Measurements from ENCODE around the gene CRYZ.

CRYZ gene

GRCh38 chr1:74732960-74733603 lies at the start of gene CRYZ, which contains the start of gene TYW3:
TSS of gene CRYZ (minus strand) at chr1:74733050. CDS start at chr1:74724821, 8,229 bp downstream.
TSS of gene TYW3 (plus strand) at chr1:74733152. CDS start at chr1:74733245, 93 bp downstream.
- TF ChIP-seq CTCF (IDR thresholded peaks at IDR 0.05; ENCODE audit: borderline replicate concordance, insufficient read depth, low read depth, low read length): 0 out of 2 replicates have a peak, but pooled peaks have one; percentile 3
- H3K4me3 ChIP-seq (ENCODE audit: low read depth, low read length): peak within 1 kb of the TSS; percentile 90

- TF ChIP-seq CTCF (IDR thresholded peaks at IDR 0.05; ENCODE audit: borderline replicate concordance, insufficient read depth, low read depth, low read length): no peak
Measured at GRCh38 chr1:74780594-74780993, 47.7 kb upstream of the CRYZ start.

GRCh38 chr1:74779750-74780149 lies 46.9 kb upstream of the CRYZ start:
- no peak for TF ChIP-seq CTCF (IDR thresholded peaks at IDR 0.05; ENCODE audit: borderline replicate concordance, insufficient read depth, low read depth, low read length)
- H3K4me3 ChIP-seq (ENCODE audit: low read depth, low read length): no peak overlapping the region

More at GRCh38 chr1:74780594-74780993, 47.7 kb upstream of the CRYZ start:
- H3K4me3 ChIP-seq (ENCODE audit: low read depth, low read length): no peak overlapping the region

- no peak for TF ChIP-seq CTCF (IDR thresholded peaks at IDR 0.05; ENCODE audit: borderline replicate concordance, insufficient read depth, low read depth, low read length)
- H3K4me3 ChIP-seq (ENCODE audit: low read depth, low read length): no peak overlapping the region
Measured at GRCh38 chr1:74777525-74777924, 44.7 kb upstream of the CRYZ start.

GRCh38 chr1:74775735-74776134 lies 42.9 kb upstream of the CRYZ start:
- no peak for TF ChIP-seq CTCF (IDR thresholded peaks at IDR 0.05; ENCODE audit: borderline replicate concordance, insufficient read depth, low read depth, low read length)

GRCh38 chr1:74773582-74773981 lies 40.7 kb upstream of the CRYZ start:
- TF ChIP-seq CTCF (IDR thresholded peaks at IDR 0.05; ENCODE audit: borderline replicate concordance, insufficient read depth, low read depth, low read length): no peak
- H3K4me3 ChIP-seq (ENCODE audit: low read depth, low read length): no peak overlapping the region

More at GRCh38 chr1:74775735-74776134, 42.9 kb upstream of the CRYZ start:
- H3K4me3 ChIP-seq (ENCODE audit: low read depth, low read length): no peak overlapping the region

- no peak for TF ChIP-seq CTCF (IDR thresholded peaks at IDR 0.05; ENCODE audit: borderline replicate concordance, insufficient read depth, low read depth, low read length)
- no peak overlapping the region for H3K4me3 ChIP-seq (ENCODE audit: low read depth, low read length)
Measured at GRCh38 chr1:74772945-74773344, 40.1 kb upstream of the CRYZ start.

Data from GM12875 (cell line).